GM19397 (cell line): ENCODE measurements around the gene SERF2.
"Not testable (repeated sequence)": the region's sequence is repeated elsewhere in the genome, so short reads cannot be mapped to it uniquely, and the experiment has no call there.

Source experiments
- ATAC-seq: cut with Tn5 transposase; IDR thresholded peaks from one replicate; pipeline ENCODE4 v1.9.1; 2021; ENCODE audit warnings: mild to moderate bottlenecking, moderate library complexity; ENCODE audit not compliant: unreplicated experiment

Gene SERF2

GRCh38 chr15:43826508-43827341 lies 34.6 kb downstream of the SERF2 start, which contains the start of gene WDR76:
Gene WDR76 (plus strand): TSS chr15:43827002. CDS start chr15:43827033, 31 bp downstream.
- peak; percentile 53 for ATAC-seq

- ATAC-seq, result no peak
These were observed 36.0 kb downstream of the SERF2 start for GRCh38 chr15:43828061-43828657.

- not testable (repeated sequence) for ATAC-seq
These were observed 37.9 kb downstream of the SERF2 start for GRCh38 chr15:43829951-43830540.

- ATAC-seq, result not testable (repeated sequence)
These were observed 38.7 kb downstream of the SERF2 start for GRCh38 chr15:43830691-43831275.

- not testable (repeated sequence) for ATAC-seq
These were observed 39.5 kb downstream of the SERF2 start for GRCh38 chr15:43831519-43832052.

GRCh38 chr15:43832485-43832884 lies 40.4 kb downstream of the SERF2 start:
- not testable (repeated sequence) for ATAC-seq

GRCh38 chr15:43845421-43845820 lies 53.3 kb downstream of the SERF2 start:
- ATAC-seq, result no peak
